ENCODE results near the gene ACBD6. TPM values are rescaled to one million over a fixed set of nuclear protein-coding genes. Genes with fewer than 3 reads are reported as not detected.

ACBD6 gene
- total and polyA plus RNA-seq, 10 of the 15 experiments (the other 5 are each of a cell fraction or from before 2014, with no cell fraction given), result 15.0 to 67.3 (median 55.0) TPM

GRCh38 chr1:180268556-180269075, 233.8 kb downstream of the ACBD6 start (continued):
- TF ChIP-seq POLR2AphosphoS5 (IDR thresholded peaks at IDR 0.05; ENCODE audit: low read length) (no peak), ATF2 (IDR thresholded peaks at IDR 0.05; ENCODE audit: low read length) (no peak), TCF3 (IDR thresholded peaks at IDR 0.05; ENCODE audit: borderline replicate concordance, insufficient read depth, low read depth, low read length) (no peak)

- no peaks in the 10 kb centered on the region for H3K79me2 ChIP-seq (ENCODE audit: control insufficient read depth, insufficient read depth, low read length)
- H3K36me3 ChIP-seq (ENCODE audit: control insufficient read depth in 2 of 2, insufficient read depth in 2 of 2, low read length in 1 of 2), result no peaks in the 10 kb centered on the region; a peak in 1 of 4 replicates
- no peak for DNase-seq (ENCODE audit: low read depth, low spot score)
- no peaks in the 10 kb centered on the region for H3K4me1 ChIP-seq (ENCODE audit: control insufficient read depth, insufficient read depth, low read length)
- H3K9me3 ChIP-seq (replicated peaks; ENCODE audit: control insufficient read depth, insufficient read depth, low read length), result no peaks in the 10 kb centered on the region
- intact Hi-C loops (cut with micrococcal nuclease; ENCODE audit: unreplicated experiment), result no loop called here
- H3K27ac ChIP-seq (ENCODE audit: control insufficient read depth, insufficient read depth), result no peak overlapping the region
- CTCF ChIA-PET, result interaction anchor here (1.2 to 1.3 kb wide), 2 partner anchors 15 to 215 kb away, joined by 4 read pairs; no protein-coding TSS in a partner anchor
- RAD21 ChIA-PET (ENCODE audit: unreplicated experiment), result no interaction called here
- H3K9ac ChIP-seq (ENCODE audit: control insufficient read depth, insufficient read depth, low read length), result no peak overlapping the region
- FAIRE-seq, result no peak
- no peak overlapping the region for H3K4me2 ChIP-seq (ENCODE audit: control insufficient read depth, insufficient read depth)
- POLR2A ChIA-PET, result no interaction called here
- BruUV-seq (replicated peaks), result no TSS peak
- H2AFZ ChIP-seq (ENCODE audit: control insufficient read depth, low read depth, low read length), result no peak overlapping the region
- H3K4me3 ChIP-seq, result no peak overlapping the region
- SMC1A ChIA-PET (ENCODE audit: uncharacterized antibody, unreplicated experiment), result interaction anchor here (1.0 kb wide), 1 partner anchor 16 kb away, joined by 3 read pairs; no protein-coding TSS in a partner anchor
- no peak for ATAC-seq
- TF ChIP-seq SMARCA5 (IDR thresholded peaks at IDR 0.05) (no peak), BCL3 (IDR thresholded peaks at IDR 0.05; ENCODE audit: borderline replicate concordance, insufficient read depth, low read depth, low read length, poor library complexity, severe bottlenecking) (no peak)
- no peaks in the 10 kb centered on the region for H3K27me3 ChIP-seq (replicated peaks in 1 of 2; ENCODE audit: control insufficient read depth in 2 of 2, insufficient read depth in 2 of 2, low read length in 1 of 2)
- in situ Hi-C loops (cut with MboI), result no loop called here
- H4K20me1 ChIP-seq (ENCODE audit: control insufficient read depth, insufficient read depth), result no peaks in the 10 kb centered on the region
- WGBS (ENCODE audit: insufficient coverage, insufficient replicate concordance, low lambda C conversion rate, missing lambda C conversion rate), result 91% methylated on average over 5 of the region's 5 CpGs
Measured at GRCh38 chr1:180267761-180268555, 234.4 kb downstream of the ACBD6 start.

Data from GM12878 (cell line).